OCI-LY1 (cell line): ENCODE data around the gene GAN.

ENCODE experiments used
- CTCF ChIP-seq: fragments of 200-600 bp; sonication (generic), shearing (Covaris generic); IDR thresholded peaks from 2 replicates; pipeline ENCODE4 v1.5.1; 2017; ENCODE audit warnings: mild to moderate bottlenecking, antibody characterized with exemption, low read length, moderate library complexity, mixed read lengths
- EZH2 ChIP-seq: fragments of 200-600 bp; sonication (generic), shearing (Covaris generic); IDR thresholded peaks from 2 replicates; pipeline ENCODE4 v1.8.0; 2017; ENCODE audit warnings: borderline replicate concordance, mixed run types, mild to moderate bottlenecking, antibody characterized with exemption, low read length, moderate library complexity, mixed read lengths

DNA sequence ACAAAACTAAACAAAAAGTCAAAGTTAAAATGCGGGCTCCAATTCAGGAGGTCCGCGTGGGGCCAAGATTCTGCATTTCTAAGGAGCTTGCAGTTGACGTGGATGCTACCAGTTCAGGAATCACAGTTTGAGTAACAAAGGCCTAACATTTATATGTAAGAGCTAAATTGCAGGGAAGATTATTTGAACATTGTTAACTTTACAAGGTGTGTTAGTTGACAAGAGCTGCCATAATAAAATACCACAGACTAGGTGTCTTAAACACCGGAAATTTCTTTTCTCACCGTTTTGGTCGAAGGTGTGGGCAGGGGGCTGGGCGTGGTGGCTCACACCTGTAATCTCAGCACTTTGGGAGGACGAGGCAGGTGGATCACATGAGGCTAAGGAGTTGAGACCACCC is 105.0 kb downstream of the GAN start:
- TF ChIP-seq CTCF (no peak), EZH2 (no peak)
